ENCODE results near the gene GALNT6.

Gene GALNT6

DNA sequence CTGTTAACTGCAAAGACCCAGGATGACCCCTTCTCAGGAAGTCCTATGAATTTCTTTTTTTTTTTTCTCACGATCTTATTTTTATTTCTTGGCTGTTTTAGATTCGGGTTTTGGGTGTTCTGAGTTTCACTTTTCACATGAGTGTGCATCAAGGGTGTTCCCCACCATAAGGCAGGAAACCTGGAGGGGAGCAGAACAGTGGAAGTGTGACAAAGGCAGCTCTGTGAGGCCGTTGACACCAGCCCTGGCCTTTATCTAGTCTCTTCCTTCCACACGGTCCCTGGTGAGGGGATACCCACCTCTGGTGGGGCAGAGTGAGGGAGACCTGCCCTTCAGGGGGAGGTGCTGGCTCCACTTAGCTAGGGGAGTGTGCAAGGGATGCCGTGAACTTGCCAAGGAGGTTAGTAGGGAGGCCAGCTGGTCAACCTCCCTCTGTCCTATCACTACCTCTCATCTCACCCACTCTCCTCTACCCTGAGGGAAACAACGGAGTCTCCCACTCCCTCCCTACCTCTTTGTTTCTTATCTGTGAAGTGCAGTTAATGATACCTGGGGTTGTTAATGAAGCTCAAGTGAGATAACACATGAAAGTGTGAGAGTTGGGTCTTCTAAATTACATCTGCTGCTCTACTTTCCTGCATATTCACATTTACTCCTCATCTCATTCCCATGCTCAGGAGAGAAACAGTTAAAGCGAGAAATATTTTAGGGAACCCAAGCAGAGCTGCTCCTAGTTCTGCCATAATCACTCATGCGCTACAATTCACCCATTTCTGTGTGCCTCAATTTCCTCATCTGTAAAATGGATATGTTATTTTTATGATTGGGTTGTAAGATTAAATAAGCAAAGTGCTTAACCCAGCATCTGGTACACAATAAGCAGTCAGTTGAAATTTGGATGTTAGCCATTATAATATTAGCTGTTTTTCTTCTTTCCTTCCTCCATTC, 4.4 kb upstream of the GALNT6 start:
- H3K4me3 Mint-ChIP-seq = peak overlapping the region; percentile 88
- H3K36me3 Mint-ChIP-seq = no peaks in the 10 kb centered on the region
- H3K9me3 Mint-ChIP-seq (ENCODE audit: low read depth) = no peaks in the 10 kb centered on the region
- H3K27me3 Mint-ChIP-seq = no peaks in the 10 kb centered on the region
- peak overlapping the region; percentile 22 for H3K27ac Mint-ChIP-seq
- peaks cover 45% of the 10 kb centered on the region for H3K4me1 Mint-ChIP-seq (ENCODE audit: low read depth)

- H3K4me1 Mint-ChIP-seq (ENCODE audit: low read depth) = peaks cover 59% of the 10 kb centered on the region
Measured at GRCh38 chr12:51393676-51394545, 2.7 kb upstream of the GALNT6 start.

GRCh38 chr12:51392556-51393237, 1.5 kb upstream of the GALNT6 start:
- Mint-ChIP-seq H3K4me3 (peak overlapping the region; percentile 88), H3K27me3 (no peaks in the 10 kb centered on the region), H3K36me3 (no peaks in the 10 kb centered on the region), H3K9me3 (ENCODE audit: low read depth) (no peaks in the 10 kb centered on the region), H3K4me1 (ENCODE audit: low read depth) (peaks cover 71% of the 10 kb centered on the region), H3K27ac (peak overlapping the region; percentile 86)

More at GRCh38 chr12:51393676-51394545, 2.7 kb upstream of the GALNT6 start:
- peak overlapping the region; percentile 86 for H3K27ac Mint-ChIP-seq
- no peaks in the 10 kb centered on the region for H3K36me3 Mint-ChIP-seq
- H3K27me3 Mint-ChIP-seq = no peaks in the 10 kb centered on the region
- H3K9me3 Mint-ChIP-seq (ENCODE audit: low read depth) = no peaks in the 10 kb centered on the region
- peak overlapping the region; percentile 88 for H3K4me3 Mint-ChIP-seq

- H3K36me3 Mint-ChIP-seq = peaks cover 3% of the 10 kb centered on the region
- peaks cover 76% of the 10 kb centered on the region for H3K4me1 Mint-ChIP-seq (ENCODE audit: low read depth)
- H3K27me3 Mint-ChIP-seq = no peaks in the 10 kb centered on the region
- H3K9me3 Mint-ChIP-seq (ENCODE audit: low read depth) = no peaks in the 10 kb centered on the region
- H3K27ac Mint-ChIP-seq = peak overlapping the region; percentile 87
- H3K4me3 Mint-ChIP-seq = peak overlapping the region; percentile 93
Measured at GRCh38 chr12:51390891-51391282, 319 bp downstream of the GALNT6 start.

DNA sequence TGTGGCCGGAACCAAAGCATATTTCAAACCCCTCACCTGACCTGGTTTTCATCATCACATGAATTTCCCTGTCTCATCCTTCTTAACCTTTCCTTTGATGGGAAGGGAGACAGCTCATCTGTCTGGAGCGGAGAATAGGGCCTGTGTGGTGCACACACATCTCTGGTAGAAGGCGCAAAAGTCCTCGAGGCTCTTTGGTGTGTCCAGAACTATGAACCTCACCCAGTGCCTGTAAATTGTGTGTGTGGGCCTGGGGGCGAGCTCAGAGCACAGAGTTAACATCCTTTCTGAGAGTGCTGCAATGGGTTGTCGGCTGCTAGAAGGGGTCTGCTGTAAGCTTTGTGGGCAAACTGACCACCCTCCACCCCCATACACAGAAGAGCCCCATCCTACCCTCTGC, 749 bp downstream of the GALNT6 start:
- peaks cover 74% of the 10 kb centered on the region for H3K4me1 Mint-ChIP-seq (ENCODE audit: low read depth)
- H3K27ac Mint-ChIP-seq = peak overlapping the region; percentile 87
- H3K4me3 Mint-ChIP-seq = peak overlapping the region; percentile 93
- no peaks in the 10 kb centered on the region for H3K27me3 Mint-ChIP-seq
- no peaks in the 10 kb centered on the region for H3K9me3 Mint-ChIP-seq (ENCODE audit: low read depth)
- H3K36me3 Mint-ChIP-seq = peaks cover 4% of the 10 kb centered on the region

DNA sequence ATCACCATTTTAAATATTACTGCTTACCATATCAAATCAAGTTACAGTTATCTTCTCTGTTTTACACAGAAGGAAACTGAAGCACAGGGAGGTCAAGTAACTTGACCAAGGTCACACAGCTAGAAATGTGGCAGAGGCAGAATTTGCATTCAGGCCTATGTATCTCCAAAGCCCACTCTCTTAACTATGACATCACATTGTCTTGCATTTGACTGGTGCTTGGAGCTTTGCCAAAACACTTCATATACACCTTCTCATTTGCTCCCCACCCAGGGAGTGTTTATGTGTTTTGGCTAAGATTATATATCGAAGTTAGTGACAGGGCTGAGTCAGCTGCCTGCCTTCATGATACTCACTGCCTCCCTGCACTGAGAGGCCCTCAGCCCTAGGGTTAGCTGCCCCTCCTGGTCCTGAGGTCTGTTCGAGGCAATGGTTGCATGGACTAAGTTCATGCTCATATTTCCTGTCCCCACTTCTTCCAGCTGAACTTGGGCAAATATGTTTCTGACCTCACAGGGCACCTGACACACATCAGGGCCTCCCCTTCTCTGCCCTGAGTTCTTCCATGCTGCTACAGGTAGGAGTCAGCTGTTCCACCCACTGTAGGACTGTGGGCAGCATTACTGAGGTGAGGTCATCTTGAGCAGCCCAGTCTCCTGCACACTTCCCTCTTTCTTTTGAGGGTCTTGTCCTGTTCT, 1.8 kb downstream of the GALNT6 start:
- Mint-ChIP-seq H3K27me3 (no peaks in the 10 kb centered on the region), H3K4me3 (peak overlapping the region; percentile 39), H3K27ac (no peak overlapping the region), H3K36me3 (peaks cover 5% of the 10 kb centered on the region), H3K4me1 (ENCODE audit: low read depth) (peaks cover 65% of the 10 kb centered on the region), H3K9me3 (ENCODE audit: low read depth) (no peaks in the 10 kb centered on the region)

GRCh38 chr12:51388846-51389245, 2.4 kb downstream of the GALNT6 start:
- H3K27me3 Mint-ChIP-seq = no peaks in the 10 kb centered on the region
- H3K27ac Mint-ChIP-seq = no peak overlapping the region
- peaks cover 65% of the 10 kb centered on the region for H3K4me1 Mint-ChIP-seq (ENCODE audit: low read depth)
- no peaks in the 10 kb centered on the region for H3K9me3 Mint-ChIP-seq (ENCODE audit: low read depth)
- H3K4me3 Mint-ChIP-seq = no peak overlapping the region
- H3K36me3 Mint-ChIP-seq = peaks cover 5% of the 10 kb centered on the region

DNA sequence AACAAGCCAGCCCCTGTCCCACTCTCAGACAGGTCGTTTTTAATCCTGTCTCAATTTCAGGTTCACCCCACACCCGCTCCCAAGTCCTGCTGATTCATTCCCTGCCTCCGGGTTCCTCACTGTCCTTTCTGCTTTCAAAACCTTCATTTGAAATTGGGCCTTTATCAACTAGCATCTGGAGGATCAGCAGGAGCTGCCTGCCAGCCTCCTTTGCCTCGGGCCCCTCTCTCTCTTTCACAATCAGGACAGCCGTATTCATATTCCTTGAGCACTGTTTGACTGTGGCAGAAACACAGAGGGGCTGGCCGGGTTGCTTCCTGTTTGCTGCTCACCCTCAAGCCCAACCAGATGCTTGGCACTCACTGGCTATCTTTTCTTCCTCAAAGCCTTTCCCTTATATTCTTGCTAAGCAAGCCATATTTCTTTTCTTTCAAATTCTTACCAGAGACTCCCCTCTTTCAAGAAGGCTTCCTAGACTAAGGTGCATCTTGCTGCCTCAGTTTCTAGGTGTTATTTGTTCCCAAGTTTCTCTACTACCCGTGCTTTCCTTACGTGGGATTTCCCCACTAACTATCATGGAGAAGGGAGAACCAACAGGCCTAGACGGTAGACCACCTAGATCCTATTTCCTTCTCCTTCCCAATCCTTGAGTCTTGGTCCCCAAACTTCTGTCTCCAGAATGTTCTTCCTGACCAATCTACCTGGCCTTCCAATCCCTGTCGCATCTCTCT, 3.0 kb downstream of the GALNT6 start:
- Mint-ChIP-seq H3K4me1 (ENCODE audit: low read depth) (peaks cover 65% of the 10 kb centered on the region), H3K4me3 (no peak overlapping the region), H3K36me3 (peaks cover 5% of the 10 kb centered on the region), H3K9me3 (ENCODE audit: low read depth) (no peaks in the 10 kb centered on the region), H3K27ac (no peak overlapping the region), H3K27me3 (no peaks in the 10 kb centered on the region)

- H3K36me3 Mint-ChIP-seq = peaks cover 14% of the 10 kb centered on the region
- no peak overlapping the region for H3K27ac Mint-ChIP-seq
- peaks cover 74% of the 10 kb centered on the region for H3K4me1 Mint-ChIP-seq (ENCODE audit: low read depth)
- H3K27me3 Mint-ChIP-seq = no peaks in the 10 kb centered on the region
- H3K4me3 Mint-ChIP-seq = no peak overlapping the region
- no peaks in the 10 kb centered on the region for H3K9me3 Mint-ChIP-seq (ENCODE audit: low read depth)
Measured at GRCh38 chr12:51386351-51386750, 4.9 kb downstream of the GALNT6 start.

GRCh38 chr12:51383269-51383905, 7.8 kb downstream of the GALNT6 start:
- Mint-ChIP-seq H3K4me1 (ENCODE audit: low read depth) (peaks cover 53% of the 10 kb centered on the region), H3K36me3 (peaks cover 21% of the 10 kb centered on the region), H3K27me3 (no peaks in the 10 kb centered on the region), H3K4me3 (peak overlapping the region; percentile 17), H3K27ac (peak overlapping the region; percentile 41), H3K9me3 (ENCODE audit: low read depth) (no peaks in the 10 kb centered on the region)

- no peak overlapping the region for H3K4me3 Mint-ChIP-seq
- peaks cover 26% of the 10 kb centered on the region for H3K36me3 Mint-ChIP-seq
- no peaks in the 10 kb centered on the region for H3K27me3 Mint-ChIP-seq
- peak overlapping the region; percentile 46 for H3K27ac Mint-ChIP-seq
- no peaks in the 10 kb centered on the region for H3K9me3 Mint-ChIP-seq (ENCODE audit: low read depth)
- peaks cover 52% of the 10 kb centered on the region for H3K4me1 Mint-ChIP-seq (ENCODE audit: low read depth)
Measured at GRCh38 chr12:51382173-51382572, 9.0 kb downstream of the GALNT6 start.

DNA sequence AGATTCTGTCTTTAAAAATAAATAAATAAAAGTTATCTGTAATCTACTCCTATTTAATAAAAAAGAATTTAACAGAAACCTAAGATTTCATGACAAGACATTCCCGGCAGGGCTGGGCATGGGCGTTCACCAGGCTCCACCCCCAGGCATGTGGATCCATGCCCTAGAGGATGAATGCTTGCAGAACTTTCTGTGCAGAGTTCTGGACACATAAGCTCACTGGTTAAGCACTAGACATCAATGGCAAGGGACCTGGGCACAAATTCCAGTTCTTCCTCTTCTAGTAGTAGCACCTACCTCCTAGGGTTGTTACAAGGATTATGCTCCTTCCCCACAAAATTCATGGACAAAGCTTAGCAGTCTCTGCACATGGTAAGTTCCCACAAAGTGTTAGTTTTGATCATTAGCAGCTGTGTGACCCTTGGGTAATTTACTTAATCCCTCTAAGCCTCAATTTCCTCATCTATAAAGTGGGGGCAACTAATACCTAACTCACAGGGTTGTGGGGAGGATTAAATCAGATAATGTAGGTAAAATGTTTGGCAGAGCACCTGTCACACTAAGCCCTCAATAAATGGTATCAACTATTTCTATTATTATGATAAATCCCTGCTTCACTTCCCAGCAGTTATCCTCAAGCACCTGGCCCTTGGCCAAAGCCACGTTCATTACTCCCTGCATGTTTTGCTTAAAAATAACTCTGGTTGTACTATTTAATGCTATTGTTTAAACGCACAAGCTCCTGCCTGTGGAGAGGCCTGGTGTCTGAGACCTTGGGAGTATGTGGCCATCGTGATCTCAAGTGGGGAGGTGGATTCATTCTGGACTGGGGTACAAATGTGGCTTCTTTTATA, 9.8 kb downstream of the GALNT6 start:
- H3K27me3 Mint-ChIP-seq = no peaks in the 10 kb centered on the region
- H3K27ac Mint-ChIP-seq = no peak overlapping the region
- peaks cover 26% of the 10 kb centered on the region for H3K36me3 Mint-ChIP-seq
- peaks cover 48% of the 10 kb centered on the region for H3K4me1 Mint-ChIP-seq (ENCODE audit: low read depth)
- H3K9me3 Mint-ChIP-seq (ENCODE audit: low read depth) = no peaks in the 10 kb centered on the region
- H3K4me3 Mint-ChIP-seq = no peak overlapping the region

- peaks cover 45% of the 10 kb centered on the region for H3K4me1 Mint-ChIP-seq (ENCODE audit: low read depth)
- H3K27ac Mint-ChIP-seq = no peak overlapping the region
- no peaks in the 10 kb centered on the region for H3K27me3 Mint-ChIP-seq
- H3K4me3 Mint-ChIP-seq = no peak overlapping the region
- H3K36me3 Mint-ChIP-seq = peaks cover 29% of the 10 kb centered on the region
- no peaks in the 10 kb centered on the region for H3K9me3 Mint-ChIP-seq (ENCODE audit: low read depth)
Measured at GRCh38 chr12:51379571-51379970, 11.6 kb downstream of the GALNT6 start.

All from activated naive CD8-positive, alpha-beta T cell (primary cell).